ENCODE measurements around the gene TTYH1.
A peak's percentile ranks its signal among the peaks of the same experiment; 100 is the strongest.

GRCh38 chr19:54463531-54464043 lies 48.3 kb downstream of the TTYH1 start, which contains the start of gene LENG9:
- TF ChIP-seq EZH2 (IDR thresholded peaks at IDR 0.05): no peak
- TF ChIP-seq POLR2AphosphoS5 (IDR thresholded peaks at IDR 0.05; ENCODE audit: borderline replicate concordance, low read depth, low read length): peak; percentile 90
